SK-N-SH treated with all-trans-retinoic acid at 6 μM for 48 hours (cell line): Measurements from ENCODE around the gene FAM174C.

ENCODE experiments used
- ATAC-seq: fragments of 200-7000 bp; cut with Tn5 transposase; 3 replicates; pipeline ENCODE4 v1.9.1; 2020; ENCODE audit warnings: mild to moderate bottlenecking, moderate library complexity
- ARNTL ChIP-seq: fragments of 450-650 bp; formaldehyde crosslinking; IDR thresholded peaks from 2 replicates; pipeline ENCODE4 v1.5.0; 2020; ENCODE audit warnings: low read depth, mild to moderate bottlenecking, moderate library complexity, borderline replicate concordance
- CSDC2 ChIP-seq: fragments of 250-450 bp; sonication (Bioruptor Pico); IDR thresholded peaks from 2 replicates; pipeline ENCODE4 v1.5.0; 2020; ENCODE audit warnings: mild to moderate bottlenecking, moderate library complexity
- ESRRG ChIP-seq: fragments of 250-450 bp; sonication (Bioruptor Pico); IDR thresholded peaks from 2 replicates; pipeline ENCODE4 v1.6.1; 2021; ENCODE audit warnings: mild to moderate bottlenecking
- ISL1 ChIP-seq: fragments of 250-450 bp; sonication (Bioruptor Pico); IDR thresholded peaks from 2 replicates; pipeline ENCODE4 v2.1.2; 2022; ENCODE audit warnings: mild to moderate bottlenecking, moderate library complexity
- RARB ChIP-seq: fragments of 250-450 bp; sonication (Bioruptor Pico); IDR thresholded peaks from 2 replicates; pipeline ENCODE4 v1.8.0; 2021; ENCODE audit warnings: mild to moderate bottlenecking, moderate library complexity
- SNAI2 ChIP-seq: fragments of 250-450 bp; sonication (Bioruptor Pico); IDR thresholded peaks from 2 replicates; pipeline ENCODE4 v1.5.0; 2020; ENCODE audit warnings: mild to moderate bottlenecking, moderate library complexity
- TOX ChIP-seq: fragments of 250-450 bp; sonication (Bioruptor Pico); IDR thresholded peaks from 2 replicates; pipeline ENCODE4 v1.8.0; 2021; ENCODE audit warnings: mild to moderate bottlenecking, moderate library complexity, borderline replicate concordance
- ZC3H10 ChIP-seq: fragments of 250-450 bp; sonication (Bioruptor Pico); IDR thresholded peaks from 2 replicates; pipeline ENCODE4 v1.5.1; 2021; ENCODE audit warnings: mild to moderate bottlenecking, moderate library complexity
- ZFP30 ChIP-seq: fragments of 450-650 bp; formaldehyde crosslinking; IDR thresholded peaks from 2 replicates; pipeline ENCODE4 v1.5.0; 2022; ENCODE audit warnings: mild to moderate bottlenecking, moderate library complexity
- ZNF565 ChIP-seq: fragments of 450-650 bp; formaldehyde crosslinking; conservative IDR thresholded peaks from 2 replicates; pipeline ENCODE4 v1.5.0; 2020; ENCODE audit warnings: low read depth, mild to moderate bottlenecking, moderate library complexity
- TF ChIP-seq, protein P1 (sequence below): fragments of 250-450 bp; sonication (Bioruptor Pico); IDR thresholded peaks from 2 replicates; pipeline ENCODE4 v1.8.0; 2020; ENCODE audit warnings: mild to moderate bottlenecking, moderate library complexity, borderline replicate concordance
- TF ChIP-seq, protein P2 (sequence below): fragments of 250-450 bp; sonication (Bioruptor Pico); IDR thresholded peaks from 2 replicates; pipeline ENCODE4 v1.8.0; 2021; ENCODE audit warnings: low read depth, mild to moderate bottlenecking, moderate library complexity, borderline replicate concordance
- TF ChIP-seq, protein P3 (sequence below): fragments of 250-450 bp; sonication (Bioruptor Pico); IDR thresholded peaks from 2 replicates; pipeline ENCODE4 v1.5.0; 2020; ENCODE audit warnings: mild to moderate bottlenecking, moderate library complexity

The FAM174C gene

DNA sequence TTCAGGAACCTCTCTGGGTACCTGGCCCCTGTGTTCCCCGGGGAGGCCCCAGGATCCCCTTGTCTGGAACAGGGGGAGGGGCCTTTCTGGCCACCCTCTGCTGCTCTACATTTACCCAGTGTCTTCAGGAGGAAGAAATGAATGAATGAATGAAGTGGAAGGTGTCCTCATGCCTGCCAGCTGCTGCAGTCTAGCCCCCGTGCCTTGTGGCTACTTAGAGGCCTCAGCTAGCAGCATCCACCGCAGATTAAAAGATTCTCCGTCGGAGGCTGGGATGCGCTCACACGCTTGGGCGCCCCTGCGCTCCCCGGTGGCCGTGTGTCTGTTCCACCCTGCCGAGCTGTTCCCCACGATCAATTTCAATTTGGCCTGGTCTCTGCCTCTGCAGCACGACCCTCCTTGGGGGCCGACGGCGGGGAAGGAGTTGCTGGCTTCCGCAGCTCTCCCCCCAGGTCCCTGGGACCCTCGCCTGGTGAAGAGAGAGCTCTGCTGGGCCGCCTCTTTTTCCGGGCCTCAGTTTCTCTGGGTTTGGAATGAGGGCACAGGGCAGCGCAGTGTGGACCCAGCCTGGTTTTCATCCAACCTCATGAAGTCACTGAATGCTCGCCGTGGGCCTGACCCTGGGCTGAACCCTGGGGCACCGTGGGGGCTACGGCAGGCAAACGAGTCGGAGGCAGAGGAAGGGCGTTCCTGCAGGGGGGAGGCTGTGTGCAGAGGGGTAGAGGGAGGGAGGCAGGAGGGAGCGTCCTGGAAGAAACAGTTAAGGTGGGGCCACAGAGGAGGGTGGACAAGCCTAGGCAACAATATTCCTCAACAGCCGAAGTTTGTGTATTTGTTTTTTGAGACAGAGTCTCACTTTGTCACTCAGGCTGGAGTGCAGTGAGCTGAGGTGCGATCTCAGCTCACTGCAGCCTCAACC is 38.6 kb downstream of the FAM174C start (continued):
- TF ChIP-seq, protein P1, sequence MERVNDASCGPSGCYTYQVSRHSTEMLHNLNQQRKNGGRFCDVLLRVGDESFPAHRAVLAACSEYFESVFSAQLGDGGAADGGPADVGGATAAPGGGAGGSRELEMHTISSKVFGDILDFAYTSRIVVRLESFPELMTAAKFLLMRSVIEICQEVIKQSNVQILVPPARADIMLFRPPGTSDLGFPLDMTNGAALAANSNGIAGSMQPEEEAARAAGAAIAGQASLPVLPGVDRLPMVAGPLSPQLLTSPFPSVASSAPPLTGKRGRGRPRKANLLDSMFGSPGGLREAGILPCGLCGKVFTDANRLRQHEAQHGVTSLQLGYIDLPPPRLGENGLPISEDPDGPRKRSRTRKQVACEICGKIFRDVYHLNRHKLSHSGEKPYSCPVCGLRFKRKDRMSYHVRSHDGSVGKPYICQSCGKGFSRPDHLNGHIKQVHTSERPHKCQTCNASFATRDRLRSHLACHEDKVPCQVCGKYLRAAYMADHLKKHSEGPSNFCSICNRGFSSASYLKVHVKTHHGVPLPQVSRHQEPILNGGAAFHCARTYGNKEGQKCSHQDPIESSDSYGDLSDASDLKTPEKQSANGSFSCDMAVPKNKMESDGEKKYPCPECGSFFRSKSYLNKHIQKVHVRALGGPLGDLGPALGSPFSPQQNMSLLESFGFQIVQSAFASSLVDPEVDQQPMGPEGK (CRISPR knock-in tag): no peak
- TF ChIP-seq SNAI2 (CRISPR knock-in tag) (no peak), TOX (CRISPR knock-in tag) (no peak)

DNA sequence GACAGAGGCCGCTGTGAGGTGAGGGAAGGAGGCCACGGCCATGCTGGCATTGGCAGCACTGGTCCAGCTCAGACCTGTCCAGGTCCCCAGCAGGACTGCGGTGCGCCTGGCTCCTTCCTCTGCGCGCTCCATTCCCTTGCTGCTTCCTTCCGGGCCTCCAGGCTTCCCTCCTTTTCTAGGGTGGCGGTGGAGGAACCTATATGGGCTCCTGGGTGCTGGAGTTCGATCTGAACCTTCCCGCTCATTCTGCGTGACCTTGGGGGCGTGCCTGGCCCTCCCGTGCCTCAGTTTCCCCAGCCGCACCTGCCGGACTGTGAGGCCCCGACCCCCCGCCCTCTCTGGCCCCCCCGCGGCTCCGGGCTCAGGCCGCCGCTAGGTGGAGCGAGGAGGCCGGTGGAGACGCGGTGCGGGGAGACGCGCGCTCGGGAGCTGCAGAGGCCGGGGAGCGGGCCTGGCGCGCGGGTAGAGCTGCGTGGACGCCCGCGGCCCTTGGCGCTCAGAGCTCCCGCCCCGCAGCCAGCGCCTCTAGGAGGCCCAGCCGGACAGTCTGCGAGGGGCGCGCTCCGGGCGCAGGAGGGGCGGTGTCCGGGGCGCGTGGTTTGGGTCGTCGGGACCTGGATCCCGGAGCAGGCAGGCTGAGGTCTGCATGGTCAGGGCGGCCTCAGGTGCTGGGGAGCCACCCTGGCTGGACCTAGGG is 40.3 kb downstream of the FAM174C start:
- ATAC-seq: peak; percentile 86
- TF ChIP-seq ESRRG (no peak), ISL1 (CRISPR knock-in tag) (no peak), CSDC2 (CRISPR knock-in tag) (no peak)
- TF ChIP-seq, protein P2, sequence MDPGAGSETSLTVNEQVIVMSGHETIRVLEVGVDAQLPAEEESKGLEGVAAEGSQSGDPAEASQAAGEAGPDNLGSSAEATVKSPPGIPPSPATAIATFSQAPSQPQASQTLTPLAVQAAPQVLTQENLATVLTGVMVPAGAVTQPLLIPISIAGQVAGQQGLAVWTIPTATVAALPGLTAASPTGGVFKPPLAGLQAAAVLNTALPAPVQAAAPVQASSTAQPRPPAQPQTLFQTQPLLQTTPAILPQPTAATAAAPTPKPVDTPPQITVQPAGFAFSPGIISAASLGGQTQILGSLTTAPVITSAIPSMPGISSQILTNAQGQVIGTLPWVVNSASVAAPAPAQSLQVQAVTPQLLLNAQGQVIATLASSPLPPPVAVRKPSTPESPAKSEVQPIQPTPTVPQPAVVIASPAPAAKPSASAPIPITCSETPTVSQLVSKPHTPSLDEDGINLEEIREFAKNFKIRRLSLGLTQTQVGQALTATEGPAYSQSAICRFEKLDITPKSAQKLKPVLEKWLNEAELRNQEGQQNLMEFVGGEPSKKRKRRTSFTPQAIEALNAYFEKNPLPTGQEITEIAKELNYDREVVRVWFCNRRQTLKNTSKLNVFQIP: no peak
- TF ChIP-seq, protein P1 (CRISPR knock-in tag): peak; percentile 82; the same call in 1 of the 2 replicates

DNA sequence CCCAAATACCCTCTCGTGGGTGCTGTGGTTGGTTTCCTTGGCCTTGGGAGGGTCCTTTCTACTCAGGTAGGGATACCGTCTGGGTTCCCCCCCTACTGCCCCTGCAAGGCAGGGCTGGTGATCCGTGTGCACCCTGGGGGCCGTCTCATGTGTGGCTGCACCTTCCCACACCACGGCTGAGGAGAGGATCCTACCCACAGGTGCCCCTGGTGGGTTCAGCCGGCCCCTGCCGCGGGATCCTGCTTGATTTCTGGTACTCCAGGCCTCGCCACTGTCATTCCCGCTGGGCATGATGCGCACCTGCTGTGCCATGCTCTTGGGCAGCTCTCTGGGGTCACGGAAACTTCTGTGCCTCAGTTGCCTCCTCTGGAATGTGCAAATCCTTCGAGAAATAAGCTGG is 41.1 kb downstream of the FAM174C start:
- no peak for ATAC-seq
- TF ChIP-seq RARB (CRISPR knock-in tag) (no peak), ZNF565 (CRISPR knock-in tag) (no peak), TOX (CRISPR knock-in tag) (no peak), CSDC2 (CRISPR knock-in tag) (no peak), ZC3H10 (CRISPR knock-in tag) (no peak), ISL1 (CRISPR knock-in tag) (no peak), ZFP30 (no peak), ARNTL (CRISPR knock-in tag) (no peak)
- TF ChIP-seq, protein P1 (CRISPR knock-in tag): no peak
- TF ChIP-seq, protein P3, sequence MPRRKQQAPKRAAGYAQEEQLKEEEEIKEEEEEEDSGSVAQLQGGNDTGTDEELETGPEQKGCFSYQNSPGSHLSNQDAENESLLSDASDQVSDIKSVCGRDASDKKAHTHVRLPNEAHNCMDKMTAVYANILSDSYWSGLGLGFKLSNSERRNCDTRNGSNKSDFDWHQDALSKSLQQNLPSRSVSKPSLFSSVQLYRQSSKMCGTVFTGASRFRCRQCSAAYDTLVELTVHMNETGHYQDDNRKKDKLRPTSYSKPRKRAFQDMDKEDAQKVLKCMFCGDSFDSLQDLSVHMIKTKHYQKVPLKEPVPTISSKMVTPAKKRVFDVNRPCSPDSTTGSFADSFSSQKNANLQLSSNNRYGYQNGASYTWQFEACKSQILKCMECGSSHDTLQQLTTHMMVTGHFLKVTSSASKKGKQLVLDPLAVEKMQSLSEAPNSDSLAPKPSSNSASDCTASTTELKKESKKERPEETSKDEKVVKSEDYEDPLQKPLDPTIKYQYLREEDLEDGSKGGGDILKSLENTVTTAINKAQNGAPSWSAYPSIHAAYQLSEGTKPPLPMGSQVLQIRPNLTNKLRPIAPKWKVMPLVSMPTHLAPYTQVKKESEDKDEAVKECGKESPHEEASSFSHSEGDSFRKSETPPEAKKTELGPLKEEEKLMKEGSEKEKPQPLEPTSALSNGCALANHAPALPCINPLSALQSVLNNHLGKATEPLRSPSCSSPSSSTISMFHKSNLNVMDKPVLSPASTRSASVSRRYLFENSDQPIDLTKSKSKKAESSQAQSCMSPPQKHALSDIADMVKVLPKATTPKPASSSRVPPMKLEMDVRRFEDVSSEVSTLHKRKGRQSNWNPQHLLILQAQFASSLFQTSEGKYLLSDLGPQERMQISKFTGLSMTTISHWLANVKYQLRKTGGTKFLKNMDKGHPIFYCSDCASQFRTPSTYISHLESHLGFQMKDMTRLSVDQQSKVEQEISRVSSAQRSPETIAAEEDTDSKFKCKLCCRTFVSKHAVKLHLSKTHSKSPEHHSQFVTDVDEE (CRISPR knock-in tag): no peak
